Esophagus muscularis mucosa (tissue), 4 donors: ENCODE results near the gene RMND1. TPM values are rescaled to one million over a fixed set of nuclear protein-coding genes. Genes with fewer than 3 reads are reported as not detected.
"Not testable (repeated sequence)": the region's sequence is repeated elsewhere in the genome, so short reads cannot be mapped to it uniquely, and the experiment has no call there.

Source experiments
- DNase-seq: peaks from one replicate; pipeline ENCODE4 v3.0.0-alpha.2; 2017; ENCODE audit errors: extremely low spot score
- H3K27ac ChIP-seq, 4 donors: fragments of 200-600 bp; sonication (generic); replicated peaks in 1 of 4; 1 replicate in 3 of 4; 2 replicates in 1 of 4; pipeline ENCODE4 v1.5.1; 2016 to 2019; ENCODE audit warnings: mild to moderate bottlenecking in 1 of 4
- H3K27me3 ChIP-seq, 4 donors: fragments of 200-600 bp; sonication (generic); one replicate each; pipeline versions ENCODE4 v1.5.1 to v1.6.0; 2016 to 2019
- H3K36me3 ChIP-seq, 4 donors: fragments of 200-600 bp; sonication (generic); one replicate each; pipeline ENCODE4 v1.5.1; 2016 to 2019
- H3K4me1 ChIP-seq, 4 donors: fragments of 200-600 bp; sonication (generic); one replicate each; pipeline ENCODE4 v1.5.1; 2016 to 2019
- H3K4me3 ChIP-seq, 4 donors: fragments of 200-600 bp; sonication (generic); 1 replicate in 2 of 4; 2 replicates in 2 of 4; pipeline ENCODE4 v1.5.1; 2016 to 2019; ENCODE audit warnings: mild to moderate bottlenecking in 4 of 4, moderate library complexity in 1 of 4
- H3K9me3 ChIP-seq, 4 donors: fragments of 200-600 bp; sonication (generic); 1 replicate in 3 of 4; 2 replicates in 1 of 4; pipeline ENCODE4 v1.5.1; 2016 to 2019
- EP300 ChIP-seq: sonication (generic); formaldehyde crosslinking; IDR thresholded peaks from one replicate; pipeline ENCODE4 v1.6.1; 2017; ENCODE audit warnings: antibody characterized with exemption
- POLR2A ChIP-seq: fragments of 450-650 bp; IDR thresholded peaks from one replicate; pipeline ENCODE4 v1.6.1; 2017; ENCODE audit warnings: antibody characterized with exemption, moderate library complexity, mild to moderate bottlenecking, low read depth
- POLR2AphosphoS5 ChIP-seq, 2 donors: sonication (generic); formaldehyde crosslinking; IDR thresholded peaks; one replicate each; pipeline ENCODE4 v1.6.1; 2017; ENCODE audit warnings: antibody characterized with exemption in 2 of 2
- WGBS: methylation state at CpG from one replicate; pipeline ENCODE4 v1.1.5; 2018; 5-methylcytosine and 5-hydroxymethylcytosine counted together
- intact Hi-C: fragments of 100-400 bp; cut with DNase I; formaldehyde crosslinking; loops from one replicate; pipeline ENCODE4 v1.15.1; 2023
- total RNA-seq, 4 donors: library from RNA; depleted of rRNA; stranded (reverse); fragments of >200 nt; gene quantifications; one replicate each; pipeline versions ENCODE4 v1.1.0 to v1.2.1, GENCODE V29; 2016
- TF ChIP-seq, protein P1 (sequence below), 3 experiments: fragments of 200-600 bp in 2 of 3; fragments of 450-650 bp in 1 of 3; sonication (generic) in 2 of 3; IDR thresholded peaks; one replicate each; pipeline ENCODE4 v1.5.1; 2017 to 2019; ENCODE audit warnings: antibody characterized with exemption in 3 of 3, mild to moderate bottlenecking in 2 of 3, moderate library complexity in 1 of 3

Gene RMND1
- total RNA-seq, 4 donors from 2014 or later = 9.9 to 18.7 (median 12.1) TPM

GRCh38 chr6:151388236-151388635, 63.7 kb downstream of the RMND1 start:
- TF ChIP-seq, protein P1, sequence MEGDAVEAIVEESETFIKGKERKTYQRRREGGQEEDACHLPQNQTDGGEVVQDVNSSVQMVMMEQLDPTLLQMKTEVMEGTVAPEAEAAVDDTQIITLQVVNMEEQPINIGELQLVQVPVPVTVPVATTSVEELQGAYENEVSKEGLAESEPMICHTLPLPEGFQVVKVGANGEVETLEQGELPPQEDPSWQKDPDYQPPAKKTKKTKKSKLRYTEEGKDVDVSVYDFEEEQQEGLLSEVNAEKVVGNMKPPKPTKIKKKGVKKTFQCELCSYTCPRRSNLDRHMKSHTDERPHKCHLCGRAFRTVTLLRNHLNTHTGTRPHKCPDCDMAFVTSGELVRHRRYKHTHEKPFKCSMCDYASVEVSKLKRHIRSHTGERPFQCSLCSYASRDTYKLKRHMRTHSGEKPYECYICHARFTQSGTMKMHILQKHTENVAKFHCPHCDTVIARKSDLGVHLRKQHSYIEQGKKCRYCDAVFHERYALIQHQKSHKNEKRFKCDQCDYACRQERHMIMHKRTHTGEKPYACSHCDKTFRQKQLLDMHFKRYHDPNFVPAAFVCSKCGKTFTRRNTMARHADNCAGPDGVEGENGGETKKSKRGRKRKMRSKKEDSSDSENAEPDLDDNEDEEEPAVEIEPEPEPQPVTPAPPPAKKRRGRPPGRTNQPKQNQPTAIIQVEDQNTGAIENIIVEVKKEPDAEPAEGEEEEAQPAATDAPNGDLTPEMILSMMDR (IDR thresholded peaks at IDR 0.05) = no peak
- TF ChIP-seq POLR2AphosphoS5 (IDR thresholded peaks at IDR 0.05) = no peak
- no peak for TF ChIP-seq EP300
- no peak for TF ChIP-seq POLR2A
- H3K9me3 ChIP-seq = no peaks in the 10 kb centered on the region
- H3K36me3 ChIP-seq = peaks cover 0 to 3% (median 0%) of the 10 kb centered on the region in 4 donors
- intact Hi-C loops = no loop called here
- no peak for DNase-seq
- peaks cover 32 to 48% (median 37%) of the 10 kb centered on the region in 4 donors for H3K4me1 ChIP-seq
- peak overlapping the region; percentile 99 to 100 (median 100) for H3K27ac ChIP-seq
- 83% methylated on average over 2 of the region's 2 CpGs for WGBS
- no peak overlapping the region for H3K4me3 ChIP-seq
- H3K27me3 ChIP-seq = peaks cover 0 to 6% (median 0%) of the 10 kb centered on the region in 4 donors

- H3K27ac ChIP-seq = peak overlapping the region in 3 of 4 donors; percentile 100
- intact Hi-C loops = no loop called here
- H3K36me3 ChIP-seq = peaks cover 0 to 3% (median 0%) of the 10 kb centered on the region in 4 donors
- no peaks in the 10 kb centered on the region for H3K9me3 ChIP-seq
- no peak for DNase-seq
- no peak overlapping the region for H3K4me3 ChIP-seq
- peaks cover 0 to 6% (median 0%) of the 10 kb centered on the region in 4 donors for H3K27me3 ChIP-seq
- H3K4me1 ChIP-seq = peaks cover 23 to 40% (median 28%) of the 10 kb centered on the region in 4 donors
- TF ChIP-seq POLR2A = no peak
- TF ChIP-seq, protein P1 (IDR thresholded peaks at IDR 0.05) = no peak
- no peak for TF ChIP-seq POLR2AphosphoS5 (IDR thresholded peaks at IDR 0.05)
- no peak for TF ChIP-seq EP300
- 89% methylated on average over 11 of the region's 11 CpGs for WGBS
Observed at GRCh38 chr6:151387175-151387970, 64.6 kb downstream of the RMND1 start.

- H3K4me1 ChIP-seq = peaks cover 18 to 33% (median 30%) of the 10 kb centered on the region in 4 donors
- no peaks in the 10 kb centered on the region for H3K27me3 ChIP-seq
- H3K4me3 ChIP-seq = no peak overlapping the region
- no peak for DNase-seq
- WGBS = 57% methylated on average over 1 of the region's 1 CpG
- TF ChIP-seq EP300 (no peak), POLR2A (no peak), POLR2AphosphoS5 (IDR thresholded peaks at IDR 0.05) (no peak)
- TF ChIP-seq, protein P1 (IDR thresholded peaks at IDR 0.05) = no peak
- H3K27ac ChIP-seq = no peak overlapping the region
- peaks cover 0 to 3% (median 0%) of the 10 kb centered on the region in 4 donors for H3K36me3 ChIP-seq
- H3K9me3 ChIP-seq = no peaks in the 10 kb centered on the region
- intact Hi-C loops = no loop called here
Observed at GRCh38 chr6:151385177-151385576, 66.7 kb downstream of the RMND1 start.

DNA sequence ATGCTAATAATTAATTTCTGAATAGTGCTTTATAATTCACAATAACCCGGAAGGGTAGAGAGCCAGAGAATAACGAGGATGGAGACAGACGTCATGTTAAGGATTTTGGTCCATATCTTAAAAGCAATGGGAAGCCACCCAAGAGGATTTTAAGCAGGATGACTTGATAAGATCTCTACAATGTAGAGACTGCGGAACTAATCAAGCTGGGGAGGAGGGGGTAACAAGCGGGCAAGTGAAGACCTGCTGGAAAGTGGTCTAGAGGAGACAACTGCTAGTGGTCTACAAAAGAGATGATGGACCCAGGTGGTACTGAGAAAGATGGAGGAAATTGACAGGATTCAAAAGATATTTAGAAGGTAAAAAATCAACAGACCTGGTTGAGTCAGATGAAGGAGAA, 67.8 kb downstream of the RMND1 start:
- peaks cover 0 to 3% (median 0%) of the 10 kb centered on the region in 4 donors for H3K36me3 ChIP-seq
- intact Hi-C loops = no loop called here
- H3K9me3 ChIP-seq = no peaks in the 10 kb centered on the region
- TF ChIP-seq EP300 (no peak), POLR2A (no peak), POLR2AphosphoS5 (IDR thresholded peaks at IDR 0.05) (no peak)
- TF ChIP-seq, protein P1 (IDR thresholded peaks at IDR 0.05) = no peak
- no peak for DNase-seq
- 91% methylated on average over 5 of the region's 5 CpGs for WGBS
- no peak overlapping the region for H3K27ac ChIP-seq
- H3K27me3 ChIP-seq = no peaks in the 10 kb centered on the region
- H3K4me3 ChIP-seq = no peak overlapping the region
- peaks cover 16 to 33% (median 31%) of the 10 kb centered on the region in 4 donors for H3K4me1 ChIP-seq

DNA sequence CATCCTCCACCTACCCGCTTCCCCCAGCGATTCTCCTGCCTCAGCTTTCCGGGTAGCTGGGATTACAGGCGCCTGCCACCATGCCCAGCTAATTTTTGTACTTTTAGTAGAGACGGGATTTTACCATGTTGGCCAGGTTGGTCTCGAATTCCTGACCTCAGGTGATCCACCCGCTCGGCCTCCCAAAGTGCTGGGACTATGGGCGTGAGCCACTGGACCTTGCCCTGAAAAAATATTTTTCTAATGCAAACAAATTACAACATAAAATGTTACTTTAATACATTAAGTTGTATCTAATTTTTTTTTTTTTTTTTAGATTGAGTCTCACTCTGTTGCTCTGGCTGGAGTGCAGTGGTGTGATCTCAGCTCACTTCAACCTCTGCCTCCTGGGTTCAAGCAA, 69.3 kb downstream of the RMND1 start:
- WGBS = 99% methylated on average over 9 of the region's 9 CpGs
- H3K27ac ChIP-seq, intact Hi-C loops, DNase-seq, H3K27me3 ChIP-seq, H3K4me3 ChIP-seq, H3K36me3 ChIP-seq, H3K9me3 ChIP-seq: not testable (repeated sequence)
- H3K4me1 ChIP-seq = peaks cover under 1 to 18% (median 15%) of the 10 kb centered on the region in 4 donors
